GM21576 (cell line): ENCODE results near the gene MED23.

Source experiments
- ATAC-seq: cut with Tn5 transposase; IDR thresholded peaks from one replicate; pipeline ENCODE4 v1.9.1; 2021; ENCODE audit warnings: mild to moderate bottlenecking, moderate library complexity; ENCODE audit not compliant: unreplicated experiment

MED23 gene

GRCh38 chr6:131523988-131524673, 103.9 kb downstream of the MED23 start:
- no peak for ATAC-seq
